ENCODE measurements around the gene PTPRN2.

Gene PTPRN2

GRCh38 chr7:158026636-158027265, 560.9 kb downstream of the PTPRN2 start:
- DNase-seq (ENCODE audit: low read depth), result no peak

- DNase-seq (ENCODE audit: low read depth), result no peak
These were observed 561.7 kb downstream of the PTPRN2 start for GRCh38 chr7:158025686-158026600.

GRCh38 chr7:158024881-158025280, 562.7 kb downstream of the PTPRN2 start:
- DNase-seq (ENCODE audit: low read depth), result no peak

GRCh38 chr7:158024351-158024715, 563.3 kb downstream of the PTPRN2 start:
- no peak for DNase-seq (ENCODE audit: low read depth)

- no peak for DNase-seq (ENCODE audit: low read depth)
These were observed 563.8 kb downstream of the PTPRN2 start for GRCh38 chr7:158023681-158024350.

GRCh38 chr7:158023157-158023556, 564.5 kb downstream of the PTPRN2 start:
- DNase-seq (ENCODE audit: low read depth), result no peak

GRCh38 chr7:158022601-158023000, 565.0 kb downstream of the PTPRN2 start:
- DNase-seq (ENCODE audit: low read depth), result no peak

- no peak for DNase-seq (ENCODE audit: low read depth)
These were observed 565.8 kb downstream of the PTPRN2 start for GRCh38 chr7:158021836-158022235.

- no peak for DNase-seq (ENCODE audit: low read depth)
These were observed 566.9 kb downstream of the PTPRN2 start for GRCh38 chr7:158020706-158021095.

GRCh38 chr7:158019726-158020705, 567.6 kb downstream of the PTPRN2 start:
- DNase-seq (ENCODE audit: low read depth), result no peak

GRCh38 chr7:158018971-158019645, 568.5 kb downstream of the PTPRN2 start:
- DNase-seq (ENCODE audit: low read depth), result no peak

- no peak for DNase-seq (ENCODE audit: low read depth)
These were observed 569.4 kb downstream of the PTPRN2 start for GRCh38 chr7:158018098-158018762.

- no peak for DNase-seq (ENCODE audit: low read depth)
These were observed 570.2 kb downstream of the PTPRN2 start for GRCh38 chr7:158017111-158018097.

- DNase-seq (ENCODE audit: low read depth), result no peak
These were observed 571.2 kb downstream of the PTPRN2 start for GRCh38 chr7:158016180-158017097.

- DNase-seq (ENCODE audit: low read depth), result no peak
These were observed 572.0 kb downstream of the PTPRN2 start for GRCh38 chr7:158015403-158016179.

GRCh38 chr7:158014976-158015375, 572.6 kb downstream of the PTPRN2 start:
- DNase-seq (ENCODE audit: low read depth), result no peak

- DNase-seq (ENCODE audit: low read depth), result no peak
These were observed 574.4 kb downstream of the PTPRN2 start for GRCh38 chr7:158013085-158013668.
